Loucy (cell line): ENCODE results near the gene TAF1B.

Experiments
- H2AFZ ChIP-seq: fragments of 200-600 bp; sonication (generic); 2 replicates; pipeline ENCODE4 v1.6.0; 2016; ENCODE audit warnings: antibody characterized with exemption, mild to moderate bottlenecking, low read length, moderate library complexity
- H3F3A ChIP-seq: fragments of 200-600 bp; 2 replicates; pipeline ENCODE4 v1.6.0; 2016; ENCODE audit warnings: antibody characterized with exemption, low read depth, mild to moderate bottlenecking
- H3K27me3 ChIP-seq: fragments of 200-600 bp; sonication (generic); 2 replicates; pipeline ENCODE4 v1.6.1; 2014; ENCODE audit warnings: low read length, mild to moderate bottlenecking; ENCODE audit not compliant: insufficient read depth, poor library complexity, severe bottlenecking
- H3K36me3 ChIP-seq: fragments of 200-600 bp; sonication (generic); 2 replicates; pipeline ENCODE4 v1.6.1; 2016; ENCODE audit warnings: low read length; ENCODE audit not compliant: insufficient read depth
- H3K4me1 ChIP-seq: fragments of 200-600 bp; sonication (generic); 2 replicates; pipeline ENCODE4 v1.5.1; 2014; ENCODE audit warnings: low read length, mild to moderate bottlenecking; ENCODE audit not compliant: insufficient read depth, poor library complexity, severe bottlenecking
- H3K4me2 ChIP-seq: fragments of 200-600 bp; sonication (generic); 2 replicates; pipeline ENCODE4 v1.6.0; 2014; ENCODE audit warnings: antibody characterized with exemption, low read length, low read depth, mild to moderate bottlenecking; ENCODE audit not compliant: poor library complexity, severe bottlenecking
- H3K4me3 ChIP-seq: fragments of 200-600 bp; sonication (generic); 2 replicates; pipeline ENCODE4 v1.5.1; 2014; ENCODE audit warnings: low read length, mild to moderate bottlenecking, mixed read lengths; ENCODE audit not compliant: poor library complexity, severe bottlenecking
- H3K79me2 ChIP-seq: fragments of 200-600 bp; sonication (generic); 2 replicates; pipeline ENCODE4 v1.6.1; 2014; ENCODE audit warnings: low read length; ENCODE audit not compliant: insufficient read depth
- H3K9ac ChIP-seq: fragments of 200-600 bp; sonication (generic); 2 replicates; pipeline ENCODE4 v1.6.0; 2014; ENCODE audit warnings: mild to moderate bottlenecking, low read depth, low read length, moderate library complexity; ENCODE audit not compliant: poor library complexity, severe bottlenecking
- H3K9me2 ChIP-seq: fragments of 200-600 bp; sonication (generic); replicated peaks from 2 replicates; pipeline ENCODE4 v1.6.1; 2016; ENCODE audit warnings: low read depth, low read length, mixed read lengths
- H3K9me3 ChIP-seq: fragments of 200-600 bp; sonication (generic); 2 replicates; pipeline ENCODE4 v1.6.1; 2014; ENCODE audit warnings: mild to moderate bottlenecking, antibody characterized with exemption, low read length, low read depth; ENCODE audit not compliant: insufficient read depth
- H4K20me1 ChIP-seq: fragments of 200-600 bp; sonication (generic); 2 replicates; pipeline ENCODE4 v1.6.0; 2014; ENCODE audit warnings: antibody characterized with exemption, low read length, mild to moderate bottlenecking; ENCODE audit not compliant: insufficient read depth, poor library complexity, severe bottlenecking
- CTCF ChIP-seq: fragments of 200-600 bp; sonication (generic); conservative IDR thresholded peaks from 2 replicates; pipeline ENCODE4 v1.5.1; 2014; ENCODE audit warnings: mild to moderate bottlenecking, antibody characterized with exemption, low read length
- EZH2phosphoT487 ChIP-seq: fragments of 200-600 bp; IDR thresholded peaks from 2 replicates; pipeline ENCODE4 v1.6.1; 2018; ENCODE audit warnings: antibody characterized with exemption, mild to moderate bottlenecking, moderate library complexity, borderline replicate concordance

Gene TAF1B

GRCh38 chr2:9847140-9847539 lies 3.9 kb downstream of the TAF1B start:
- Histone ChIP-seq H3F3A (0 out of 2 replicates have a peak, but pooled peaks cover 3% of the 10 kb centered on the region), H3K4me2 (peak overlapping the region; percentile 93), H3K27me3 (no peaks in the 10 kb centered on the region), H3K4me1 (peaks cover 62% of the 10 kb centered on the region), H3K9ac (peak overlapping the region; percentile 1), H3K36me3 (peaks cover 25% of the 10 kb centered on the region), H4K20me1 (peaks cover 2% of the 10 kb centered on the region), H3K4me3 (peak overlapping the region; percentile 90), H3K9me3 (no peaks in the 10 kb centered on the region), H3K79me2 (peaks cover 57% of the 10 kb centered on the region), H3K9me2 (no peaks in the 10 kb centered on the region), H2AFZ (no peak overlapping the region)
- no peak for TF ChIP-seq CTCF
- TF ChIP-seq EZH2phosphoT487: no peak

- H3K4me2 ChIP-seq: no peak overlapping the region
- H3K36me3 ChIP-seq: peaks cover 73% of the 10 kb centered on the region
- H3K4me1 ChIP-seq: peaks cover 17% of the 10 kb centered on the region
- peaks cover 2% of the 10 kb centered on the region; the same call in 1 of the 2 replicates for H3K9me3 ChIP-seq
- H3F3A ChIP-seq: no peaks in the 10 kb centered on the region
- no peak overlapping the region for H3K4me3 ChIP-seq
- H4K20me1 ChIP-seq: peaks cover 2% of the 10 kb centered on the region
- no peak overlapping the region for H3K9ac ChIP-seq
- H3K27me3 ChIP-seq: no peaks in the 10 kb centered on the region
- H3K79me2 ChIP-seq: peaks cover 17% of the 10 kb centered on the region
- TF ChIP-seq CTCF: no peak
- no peak for TF ChIP-seq EZH2phosphoT487
- no peaks in the 10 kb centered on the region for H3K9me2 ChIP-seq
- H2AFZ ChIP-seq: no peak overlapping the region
Observed at GRCh38 chr2:9852881-9853280, 9.6 kb downstream of the TAF1B start.

- Histone ChIP-seq H4K20me1 (no peaks in the 10 kb centered on the region), H3K79me2 (no peaks in the 10 kb centered on the region), H3K9me2 (no peaks in the 10 kb centered on the region), H3K9ac (no peak overlapping the region), H3K4me2 (no peak overlapping the region), H3K9me3 (peaks cover 25% of the 10 kb centered on the region; the same call in 1 of the 2 replicates), H3F3A (no peaks in the 10 kb centered on the region), H3K36me3 (peaks cover 52% of the 10 kb centered on the region), H3K27me3 (no peaks in the 10 kb centered on the region), H3K4me3 (no peak overlapping the region), H2AFZ (no peak overlapping the region), H3K4me1 (no peaks in the 10 kb centered on the region)
- TF ChIP-seq CTCF (no peak), EZH2phosphoT487 (no peak)
Observed at GRCh38 chr2:9857814-9858729, 14.8 kb downstream of the TAF1B start.
